SK-N-SH treated with all-trans-retinoic acid at 6 μM for 48 hours (cell line): ENCODE data around the gene DERA.

ENCODE experiments used
- ARNTL ChIP-seq: fragments of 450-650 bp; formaldehyde crosslinking; IDR thresholded peaks from 2 replicates; pipeline ENCODE4 v1.5.0; 2020; ENCODE audit warnings: low read depth, mild to moderate bottlenecking, moderate library complexity, borderline replicate concordance
- GLIS3 ChIP-seq: fragments of 250-450 bp; sonication (Bioruptor Pico); IDR thresholded peaks from 2 replicates; pipeline ENCODE4 v1.5.0; 2020; ENCODE audit warnings: mild to moderate bottlenecking, moderate library complexity
- OSR1 ChIP-seq: fragments of 250-450 bp; sonication (Bioruptor Pico); IDR thresholded peaks from 2 replicates; pipeline ENCODE4 v1.8.0; 2022; ENCODE audit warnings: moderate library complexity, mild to moderate bottlenecking, inconsistent platforms
- PPARA ChIP-seq: fragments of 250-450 bp; sonication (Bioruptor Pico); IDR thresholded peaks from 2 replicates; pipeline ENCODE4 v1.5.0; 2020; ENCODE audit warnings: mild to moderate bottlenecking, borderline replicate concordance
- RARB ChIP-seq: fragments of 250-450 bp; sonication (Bioruptor Pico); IDR thresholded peaks from 2 replicates; pipeline ENCODE4 v1.8.0; 2021; ENCODE audit warnings: mild to moderate bottlenecking, moderate library complexity
- SNAI2 ChIP-seq: fragments of 250-450 bp; sonication (Bioruptor Pico); IDR thresholded peaks from 2 replicates; pipeline ENCODE4 v1.5.0; 2020; ENCODE audit warnings: mild to moderate bottlenecking, moderate library complexity
- TCF4 ChIP-seq: fragments of 250-450 bp; sonication (Bioruptor Pico); IDR thresholded peaks from 2 replicates; pipeline ENCODE4 v1.8.0; 2021; ENCODE audit warnings: mild to moderate bottlenecking, moderate library complexity, borderline replicate concordance
- ZFP3 ChIP-seq: fragments of 250-450 bp; sonication (Bioruptor Pico); IDR thresholded peaks from 2 replicates; pipeline ENCODE4 v1.5.0; 2020; ENCODE audit warnings: mild to moderate bottlenecking, moderate library complexity
- ZFP30 ChIP-seq: fragments of 450-650 bp; formaldehyde crosslinking; IDR thresholded peaks from 2 replicates; pipeline ENCODE4 v1.5.0; 2022; ENCODE audit warnings: mild to moderate bottlenecking, moderate library complexity
- ZNF565 ChIP-seq: fragments of 450-650 bp; formaldehyde crosslinking; conservative IDR thresholded peaks from 2 replicates; pipeline ENCODE4 v1.5.0; 2020; ENCODE audit warnings: low read depth, mild to moderate bottlenecking, moderate library complexity
- ZNF70 ChIP-seq: fragments of 450-650 bp; formaldehyde crosslinking; IDR thresholded peaks from 2 replicates; pipeline ENCODE4 v1.5.0; 2020; ENCODE audit warnings: mild to moderate bottlenecking, moderate library complexity
- TF ChIP-seq, protein P1 (sequence below): fragments of 250-450 bp; sonication (Bioruptor Pico); IDR thresholded peaks from 2 replicates; pipeline ENCODE4 v1.8.0; 2021; ENCODE audit warnings: low read depth, mild to moderate bottlenecking, moderate library complexity, borderline replicate concordance
- TF ChIP-seq, protein P2 (sequence below): fragments of 250-450 bp; sonication (Bioruptor Pico); IDR thresholded peaks from 2 replicates; pipeline ENCODE4 v1.5.1; 2020; ENCODE audit warnings: low read depth, mild to moderate bottlenecking, moderate library complexity

- TF ChIP-seq ARNTL (CRISPR knock-in tag) (no peak), TCF4 (CRISPR knock-in tag) (no peak), RARB (no peak), SNAI2 (CRISPR knock-in tag) (no peak), ZNF565 (CRISPR knock-in tag) (no peak), OSR1 (CRISPR knock-in tag) (no peak), ZFP30 (CRISPR knock-in tag) (no peak), PPARA (CRISPR knock-in tag) (no peak), GLIS3 (CRISPR knock-in tag) (no peak), ZNF70 (CRISPR knock-in tag) (no peak), ZFP3 (CRISPR knock-in tag) (no peak)
- TF ChIP-seq, protein P1, sequence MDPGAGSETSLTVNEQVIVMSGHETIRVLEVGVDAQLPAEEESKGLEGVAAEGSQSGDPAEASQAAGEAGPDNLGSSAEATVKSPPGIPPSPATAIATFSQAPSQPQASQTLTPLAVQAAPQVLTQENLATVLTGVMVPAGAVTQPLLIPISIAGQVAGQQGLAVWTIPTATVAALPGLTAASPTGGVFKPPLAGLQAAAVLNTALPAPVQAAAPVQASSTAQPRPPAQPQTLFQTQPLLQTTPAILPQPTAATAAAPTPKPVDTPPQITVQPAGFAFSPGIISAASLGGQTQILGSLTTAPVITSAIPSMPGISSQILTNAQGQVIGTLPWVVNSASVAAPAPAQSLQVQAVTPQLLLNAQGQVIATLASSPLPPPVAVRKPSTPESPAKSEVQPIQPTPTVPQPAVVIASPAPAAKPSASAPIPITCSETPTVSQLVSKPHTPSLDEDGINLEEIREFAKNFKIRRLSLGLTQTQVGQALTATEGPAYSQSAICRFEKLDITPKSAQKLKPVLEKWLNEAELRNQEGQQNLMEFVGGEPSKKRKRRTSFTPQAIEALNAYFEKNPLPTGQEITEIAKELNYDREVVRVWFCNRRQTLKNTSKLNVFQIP (CRISPR knock-in tag) = no peak
- TF ChIP-seq, protein P2, sequence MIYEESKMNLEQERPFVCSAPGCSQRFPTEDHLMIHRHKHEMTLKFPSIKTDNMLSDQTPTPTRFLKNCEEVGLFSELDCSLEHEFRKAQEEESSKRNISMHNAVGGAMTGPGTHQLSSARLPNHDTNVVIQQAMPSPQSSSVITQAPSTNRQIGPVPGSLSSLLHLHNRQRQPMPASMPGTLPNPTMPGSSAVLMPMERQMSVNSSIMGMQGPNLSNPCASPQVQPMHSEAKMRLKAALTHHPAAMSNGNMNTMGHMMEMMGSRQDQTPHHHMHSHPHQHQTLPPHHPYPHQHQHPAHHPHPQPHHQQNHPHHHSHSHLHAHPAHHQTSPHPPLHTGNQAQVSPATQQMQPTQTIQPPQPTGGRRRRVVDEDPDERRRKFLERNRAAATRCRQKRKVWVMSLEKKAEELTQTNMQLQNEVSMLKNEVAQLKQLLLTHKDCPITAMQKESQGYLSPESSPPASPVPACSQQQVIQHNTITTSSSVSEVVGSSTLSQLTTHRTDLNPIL (CRISPR knock-in tag) = no peak
Observed at GRCh38 chr12:16063726-16064125, 152.6 kb downstream of the DERA start.
